GM12892 (cell line): ENCODE data around the gene ARHGEF11.

Experiments
- POLR2A ChIP-seq: IDR thresholded peaks from 2 replicates; pipeline ENCODE4 v1.6.1; 2011; ENCODE audit warnings: low read depth, low read length, control low read depth
- POLR2AphosphoS5 ChIP-seq: IDR thresholded peaks from 2 replicates; pipeline ENCODE4 v1.6.1; 2011; ENCODE audit warnings: low read depth, low read length, control low read depth
- TAF1 ChIP-seq: IDR thresholded peaks from 2 replicates; pipeline ENCODE4 v1.6.1; 2011; ENCODE audit warnings: low read depth, mild to moderate bottlenecking, control low read depth, low read length, borderline replicate concordance

GRCh38 chr1:157090196-157090647 is 44.7 kb upstream of the ARHGEF11 start:
- no peak for TF ChIP-seq POLR2A
- no peak for TF ChIP-seq TAF1
- no peak for TF ChIP-seq POLR2AphosphoS5
